Pancreas (tissue), 10 donors: ENCODE results near the gene MAP3K6. TPM values are rescaled to one million over a fixed set of nuclear protein-coding genes. Genes with fewer than 3 reads are reported as not detected.

Experiments used
- ATAC-seq, 4 donors: fragments of 200-7000 bp; cut with Tn5 transposase; one replicate each; pipeline versions ENCODE4 v1.8.0 to v1.9.1; 2020; ENCODE audit warnings: mild to moderate bottlenecking in 4 of 4, moderate library complexity in 4 of 4
- DNase-seq, 6 donors: peaks; one replicate each; pipeline ENCODE4 v3.0.0-alpha.2; 2020
- FAIRE-seq: peaks from 2 replicates; lab custom pipeline; 2012; peaks lifted over from hg19 to GRCh38; lab: Jason Lieb, UNC
- H3K27ac ChIP-seq, 4 donors: fragments of 200-600 bp; sonication (generic); 1 replicate in 3 of 4; 2 replicates in 1 of 4; pipeline versions ENCODE4 v1.5.0 to v1.8.0; 2020
- H3K27me3 ChIP-seq, 4 donors: fragments of 200-600 bp; one replicate each; pipeline ENCODE4 v1.8.0; 2021
- H3K36me3 ChIP-seq, 3 donors: fragments of 200-600 bp; sonication (generic) in 1 of 3; one replicate each; pipeline versions ENCODE4 v1.5.0 to v1.8.0; 2020 to 2021
- H3K4me1 ChIP-seq, 3 donors: fragments of 200-600 bp; one replicate each; pipeline ENCODE4 v1.8.0; 2021
- H3K4me3 ChIP-seq, 4 donors: fragments of 200-600 bp; sonication (generic) in 2 of 4; one replicate each; pipeline versions ENCODE4 v1.5.0 to v1.8.0; 2020 to 2021
- H3K9me3 ChIP-seq, 4 donors: fragments of 200-600 bp; one replicate each; pipeline ENCODE4 v1.8.0; 2021
- WGBS, 2 donors: extraction: QIAGEN DNeasy Blood & Tissue Kit; methylation state at CpG; one replicate each; pipeline ENCODE4 v1.1.7; 2013; 5-methylcytosine and 5-hydroxymethylcytosine counted together
- intact Hi-C, 3 donors: fragments of 100-400 bp; cut with DNase I; formaldehyde crosslinking; loops; one replicate each; pipeline versions ENCODE4 v1.11.1 to v1.14.2; 2022
- polyA plus RNA-seq, 2 donors: library from polyadenylated mRNA; stranded (reverse); fragments of 200-250 nt; gene quantifications; one replicate each; pipeline ENCODE4 v1.2.3, GENCODE V29; 2013
- total RNA-seq, 6 donors: library from RNA; stranded (reverse); fragmentation: NEBNext Ultra II Directional in 4 of 6; extraction: Animal tissue kit (Norgen Biotek cat#: 25700) in 4 of 6; gene quantifications; one replicate each; pipeline versions ENCODE4 v1.2.1 to v1.2.4, GENCODE V29; 2021 to 2023
- TF ChIP-seq, protein P1 (sequence below), 4 donors: fragments of 200-600 bp; sonication (generic) in 3 of 4; IDR thresholded peaks; one replicate each; pipeline versions ENCODE4 v1.5.0 to v1.8.0; 2021; ENCODE audit warnings: antibody characterized with exemption in 4 of 4
- donor health status: healthy with polysubstance abuse.
- donor health status: DM: no; HTN: no; CAD: no; lungs with moderate emphysema.
- donor health status: DM: no; HTN: no; CAD: no.
- donor health status: control.
- donor health status: control.
- donor health status: Bipolar disorder and iron deficiency.
- donor health status: DM: yes; HTN: yes; CAD: no.
- donor health status: DM: no; HTN: no; CAD: no.
- donor health status: DM: no; HTN: no; CAD: no.
- donor health status: DM: yes; HTN: yes; CAD: no.

The MAP3K6 gene
- total and polyA plus RNA-seq, 8 donors, result 4.7 to 65.7 (median 10.1) TPM

DNA sequence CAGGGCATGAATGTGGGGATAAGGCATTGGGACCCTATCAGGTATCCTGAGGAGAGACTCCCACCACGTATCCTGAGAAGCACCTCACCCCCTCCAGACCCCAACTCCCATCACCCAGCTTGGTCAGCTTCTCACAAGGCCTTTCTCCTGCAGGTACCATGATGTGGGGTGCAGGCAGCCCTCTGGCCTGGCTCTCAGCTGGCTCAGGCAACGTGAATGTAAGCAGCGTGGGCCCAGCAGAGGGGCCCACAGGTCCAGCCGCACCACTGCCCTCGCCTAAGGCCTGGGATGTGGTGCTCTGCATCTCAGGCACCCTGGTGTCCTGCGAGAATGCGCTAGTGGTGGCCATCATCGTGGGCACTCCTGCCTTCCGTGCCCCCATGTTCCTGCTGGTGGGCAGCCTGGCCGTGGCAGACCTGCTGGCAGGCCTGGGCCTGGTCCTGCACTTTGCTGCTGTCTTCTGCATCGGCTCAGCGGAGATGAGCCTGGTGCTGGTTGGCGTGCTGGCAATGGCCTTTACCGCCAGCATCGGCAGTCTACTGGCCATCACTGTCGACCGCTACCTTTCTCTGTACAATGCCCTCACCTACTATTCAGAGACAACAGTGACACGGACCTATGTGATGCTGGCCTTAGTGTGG, 27.0 kb upstream of the MAP3K6 start:
- DNase-seq (peak in 2 of 6 donors; percentile 48 to 73), ATAC-seq (no peak), FAIRE-seq (no peak)
- 92 to 96% methylated on average over 17 to 18 of the region's 18 CpGs for WGBS, 2 donors
- Histone ChIP-seq H3K27ac (no peak overlapping the region), H3K9me3 (no peaks in the 10 kb centered on the region), H3K4me1 (peaks cover 0 to 5% (median 4%) of the 10 kb centered on the region in 3 donors), H3K4me3 (no peak overlapping the region), H3K27me3 (no peaks in the 10 kb centered on the region), H3K36me3 (no peaks in the 10 kb centered on the region)
- intact Hi-C loops, result loop anchor here (2.0 to 10.0 kb wide), 4 partner anchors 36 to 96 kb away; no protein-coding TSS in a partner anchor
- TF ChIP-seq, protein P1, sequence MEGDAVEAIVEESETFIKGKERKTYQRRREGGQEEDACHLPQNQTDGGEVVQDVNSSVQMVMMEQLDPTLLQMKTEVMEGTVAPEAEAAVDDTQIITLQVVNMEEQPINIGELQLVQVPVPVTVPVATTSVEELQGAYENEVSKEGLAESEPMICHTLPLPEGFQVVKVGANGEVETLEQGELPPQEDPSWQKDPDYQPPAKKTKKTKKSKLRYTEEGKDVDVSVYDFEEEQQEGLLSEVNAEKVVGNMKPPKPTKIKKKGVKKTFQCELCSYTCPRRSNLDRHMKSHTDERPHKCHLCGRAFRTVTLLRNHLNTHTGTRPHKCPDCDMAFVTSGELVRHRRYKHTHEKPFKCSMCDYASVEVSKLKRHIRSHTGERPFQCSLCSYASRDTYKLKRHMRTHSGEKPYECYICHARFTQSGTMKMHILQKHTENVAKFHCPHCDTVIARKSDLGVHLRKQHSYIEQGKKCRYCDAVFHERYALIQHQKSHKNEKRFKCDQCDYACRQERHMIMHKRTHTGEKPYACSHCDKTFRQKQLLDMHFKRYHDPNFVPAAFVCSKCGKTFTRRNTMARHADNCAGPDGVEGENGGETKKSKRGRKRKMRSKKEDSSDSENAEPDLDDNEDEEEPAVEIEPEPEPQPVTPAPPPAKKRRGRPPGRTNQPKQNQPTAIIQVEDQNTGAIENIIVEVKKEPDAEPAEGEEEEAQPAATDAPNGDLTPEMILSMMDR (IDR thresholded peaks at IDR 0.05), result no peak

DNA sequence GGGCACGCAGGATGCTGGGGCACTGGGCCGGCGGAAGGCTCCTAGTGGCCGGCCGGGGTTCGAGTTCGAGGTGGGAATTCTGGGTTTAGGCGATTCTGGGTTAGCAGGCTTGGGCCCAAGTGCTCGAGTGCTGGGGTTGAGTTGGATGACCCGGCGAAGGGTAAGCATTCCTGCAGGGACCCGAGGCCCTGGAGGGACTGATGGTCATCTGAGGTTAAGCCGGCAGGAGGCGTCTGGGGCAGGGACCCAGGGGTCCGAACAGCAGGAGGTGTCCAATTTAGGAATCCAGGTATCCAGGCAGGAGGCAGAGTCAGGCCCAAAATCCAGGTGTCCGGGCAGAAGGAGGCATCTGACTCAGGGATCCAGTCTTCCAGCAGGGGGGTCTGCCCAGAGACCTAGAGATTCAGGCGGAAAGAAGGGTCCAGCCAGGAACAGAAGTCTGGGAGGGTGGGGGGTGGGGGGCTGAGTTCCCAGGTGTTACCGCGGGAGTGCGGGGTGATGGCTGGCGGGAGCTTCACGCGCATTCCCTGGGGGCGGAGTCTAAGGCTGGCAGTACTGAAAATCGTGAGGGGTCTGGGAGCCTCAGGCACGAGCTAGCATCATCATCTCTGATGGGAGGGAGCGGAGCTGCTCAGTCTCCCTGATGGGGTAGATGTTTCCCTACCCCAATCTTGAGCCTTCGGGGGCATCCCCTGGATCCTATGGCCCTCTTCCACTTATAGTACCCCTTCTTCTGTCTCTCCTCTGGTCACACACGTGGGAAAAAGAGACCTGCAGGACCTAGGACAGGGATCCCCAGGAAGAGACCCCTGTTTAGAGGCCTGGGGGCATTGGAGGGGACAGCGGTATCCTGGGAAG, 26.2 kb upstream of the MAP3K6 start:
- peaks cover 0 to 5% (median 4%) of the 10 kb centered on the region in 3 donors for H3K4me1 ChIP-seq
- TF ChIP-seq, protein P1 (IDR thresholded peaks at IDR 0.05), result no peak
- no peaks in the 10 kb centered on the region for H3K27me3 ChIP-seq
- ATAC-seq (no peak), FAIRE-seq (no peak), DNase-seq (peak in 1 of 6 donors; percentile 72)
- no peaks in the 10 kb centered on the region for H3K36me3 ChIP-seq
- no peak overlapping the region for H3K27ac ChIP-seq
- peak overlapping the region; percentile 7 to 59 (median 18) for H3K4me3 ChIP-seq
- no peaks in the 10 kb centered on the region for H3K9me3 ChIP-seq
- WGBS, 2 donors, result 45 to 46% methylated on average over 30 of the region's 30 CpGs
- intact Hi-C loops, result loop anchor here (5.0 to 10.0 kb wide), 3 partner anchors 36 to 96 kb away; no protein-coding TSS in a partner anchor

DNA sequence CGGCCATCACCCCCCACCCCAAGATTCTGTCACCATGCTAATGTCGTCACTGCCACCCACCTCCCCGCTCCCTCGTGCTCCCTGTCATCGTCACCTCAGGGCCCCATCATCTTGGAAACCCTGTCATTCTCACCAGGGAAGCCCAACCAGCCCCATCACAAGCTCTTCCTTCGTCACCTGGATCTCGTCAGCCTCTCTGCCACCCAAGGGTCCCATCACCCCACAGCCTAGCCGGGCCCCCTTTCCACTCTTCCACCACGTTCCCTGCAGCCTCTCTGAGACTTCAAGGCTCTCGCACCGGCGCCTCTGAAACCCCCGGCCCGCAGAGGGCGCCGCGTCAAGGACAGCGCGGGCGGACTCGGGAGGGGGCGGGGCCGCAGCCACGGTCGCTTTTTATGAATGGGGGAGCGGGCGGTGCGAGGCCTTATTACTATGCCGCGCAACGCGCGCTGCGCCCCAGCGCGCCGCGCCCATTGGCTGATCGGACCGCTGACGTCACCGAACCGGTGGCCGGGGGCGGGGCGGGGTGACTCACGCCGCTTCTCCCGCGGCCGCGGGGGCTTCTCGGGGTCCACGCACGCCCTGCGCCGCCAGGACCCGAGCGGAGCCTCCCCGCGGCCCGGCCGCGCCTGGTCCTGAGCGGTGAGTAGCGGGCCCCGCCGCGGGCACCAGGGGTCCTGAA, 25.5 kb upstream of the MAP3K6 start, which contains the start of gene GPR3:
Gene GPR3, plus strand, starts transcription at position 527 of the 682 bp plus-strand sequence. CDS start 1,177 bp downstream, outside the sequence.
- WGBS, 2 donors, result 2 to 3% methylated on average over 60 to 69 of the region's 69 CpGs
- peak; percentile 81 to 90 (median 88) for ATAC-seq
- intact Hi-C loops, result loop anchor here (5.0 to 10.0 kb wide), 3 partner anchors 35 to 95 kb away; no protein-coding TSS in a partner anchor
- no peak within 1 kb of the TSS for H3K27ac ChIP-seq
- peak; percentile 78 to 92 (median 88) for DNase-seq
- no peaks in the 10 kb centered on the region for H3K9me3 ChIP-seq
- FAIRE-seq, result no peak
- H3K27me3 ChIP-seq, result no peaks in the 10 kb centered on the region
- TF ChIP-seq, protein P1 (IDR thresholded peaks at IDR 0.05), result peak in 1 of 4 donors; percentile 18
- H3K4me1 ChIP-seq, result peaks cover 0 to 5% (median 4%) of the 10 kb centered on the region in 3 donors
- H3K4me3 ChIP-seq, result peak within 1 kb of the TSS; percentile 7 to 59 (median 18)
- no peaks in the 10 kb centered on the region for H3K36me3 ChIP-seq

DNA sequence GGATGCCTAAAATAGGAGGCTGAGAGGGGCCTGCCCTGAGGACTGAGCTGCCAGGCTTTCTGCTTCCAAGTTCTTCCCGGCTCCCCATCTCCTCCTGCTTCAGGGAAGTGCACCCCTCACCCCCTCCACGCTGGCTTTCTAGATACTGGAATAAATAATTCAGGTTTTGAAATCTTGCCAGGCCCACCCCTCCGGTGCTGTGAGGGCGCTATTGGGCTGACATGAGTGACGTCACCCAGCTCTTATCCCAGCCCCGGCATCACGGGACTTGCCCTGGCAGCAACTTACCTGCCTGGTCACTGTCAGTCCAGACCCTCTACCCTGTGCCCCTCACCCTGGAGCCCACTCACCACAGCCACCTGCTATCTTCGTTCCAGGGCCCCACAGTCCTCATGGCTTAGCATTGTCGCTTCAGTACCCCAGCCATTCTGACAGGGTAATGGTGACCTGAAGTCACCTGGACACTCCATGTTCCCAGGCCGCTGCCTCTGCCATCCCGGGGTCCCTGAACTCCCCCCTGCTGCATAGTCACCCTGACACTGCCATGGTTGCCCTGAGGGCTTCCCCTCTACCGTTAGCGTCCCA, 24.8 kb upstream of the MAP3K6 start:
- H3K27me3 ChIP-seq, result no peaks in the 10 kb centered on the region
- H3K4me1 ChIP-seq, result peaks cover 0 to 5% (median 4%) of the 10 kb centered on the region in 3 donors
- H3K9me3 ChIP-seq, result no peaks in the 10 kb centered on the region
- TF ChIP-seq, protein P1 (IDR thresholded peaks at IDR 0.05), result no peak
- peak; percentile 20 to 54 (median 42) for ATAC-seq
- peak in 5 of 6 donors; percentile 39 to 78 (median 51) for DNase-seq
- intact Hi-C loops, result loop anchor here (5.0 to 10.0 kb wide), 3 partner anchors 34 to 94 kb away; no protein-coding TSS in a partner anchor
- no peaks in the 10 kb centered on the region for H3K36me3 ChIP-seq
- no peak for FAIRE-seq
- H3K27ac ChIP-seq, result peak overlapping the region in 1 of 4 donors; percentile 8
- 5 to 7% methylated on average over 13 of the region's 13 CpGs for WGBS, 2 donors
- H3K4me3 ChIP-seq, result peak overlapping the region in 2 of 4 donors; percentile 25 to 59
